ENCODE data around the gene KIF5A.

GRCh38 chr12:57616383-57617101 is 66.7 kb downstream of the KIF5A start:
- TF ChIP-seq, protein P1, sequence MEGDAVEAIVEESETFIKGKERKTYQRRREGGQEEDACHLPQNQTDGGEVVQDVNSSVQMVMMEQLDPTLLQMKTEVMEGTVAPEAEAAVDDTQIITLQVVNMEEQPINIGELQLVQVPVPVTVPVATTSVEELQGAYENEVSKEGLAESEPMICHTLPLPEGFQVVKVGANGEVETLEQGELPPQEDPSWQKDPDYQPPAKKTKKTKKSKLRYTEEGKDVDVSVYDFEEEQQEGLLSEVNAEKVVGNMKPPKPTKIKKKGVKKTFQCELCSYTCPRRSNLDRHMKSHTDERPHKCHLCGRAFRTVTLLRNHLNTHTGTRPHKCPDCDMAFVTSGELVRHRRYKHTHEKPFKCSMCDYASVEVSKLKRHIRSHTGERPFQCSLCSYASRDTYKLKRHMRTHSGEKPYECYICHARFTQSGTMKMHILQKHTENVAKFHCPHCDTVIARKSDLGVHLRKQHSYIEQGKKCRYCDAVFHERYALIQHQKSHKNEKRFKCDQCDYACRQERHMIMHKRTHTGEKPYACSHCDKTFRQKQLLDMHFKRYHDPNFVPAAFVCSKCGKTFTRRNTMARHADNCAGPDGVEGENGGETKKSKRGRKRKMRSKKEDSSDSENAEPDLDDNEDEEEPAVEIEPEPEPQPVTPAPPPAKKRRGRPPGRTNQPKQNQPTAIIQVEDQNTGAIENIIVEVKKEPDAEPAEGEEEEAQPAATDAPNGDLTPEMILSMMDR (IDR thresholded peaks at IDR 0.05), result no peak
- no peak for TF ChIP-seq POLR2A (IDR thresholded peaks at IDR 0.05)

All from Peyer's patch (tissue), 4 donors.